Hepatocyte (in vitro differentiated cells): ENCODE measurements around the gene RASSF1. TPM values are rescaled to one million over a fixed set of nuclear protein-coding genes. Genes with fewer than 3 reads are reported as not detected.

Experiments used
- DNase-seq: peaks from one replicate; pipeline ENCODE4 v3.0.0-alpha.2; 2016; ENCODE audit warnings: low spot score
- H2AFZ ChIP-seq: fragments of 200-600 bp; sonication (generic); 2 replicates; pipeline ENCODE4 v1.6.0; 2016; ENCODE audit warnings: antibody characterized with exemption, mild to moderate bottlenecking
- H3K27ac ChIP-seq: fragments of 200-600 bp; sonication (generic); 2 replicates; pipeline ENCODE4 v1.5.1; 2016; ENCODE audit warnings: mild to moderate bottlenecking
- H3K27me3 ChIP-seq: fragments of 200-600 bp; sonication (generic); 2 replicates; pipeline ENCODE4 v1.6.1; 2016
- H3K36me3 ChIP-seq: fragments of 200-600 bp; sonication (generic); replicated peaks from 2 replicates; pipeline ENCODE4 v1.5.1; 2016; ENCODE audit warnings: low read depth; ENCODE audit not compliant: insufficient read depth
- H3K4me1 ChIP-seq: fragments of 200-600 bp; sonication (generic); 2 replicates; pipeline ENCODE4 v1.5.1; 2016; ENCODE audit warnings: mild to moderate bottlenecking, moderate library complexity; ENCODE audit not compliant: insufficient read depth
- H3K4me2 ChIP-seq: fragments of 200-600 bp; sonication (generic); 2 replicates; pipeline ENCODE4 v1.6.0; 2016
- H3K4me3 ChIP-seq: fragments of 200-600 bp; sonication (generic); 2 replicates; pipeline ENCODE4 v1.5.1; 2016; ENCODE audit warnings: mild to moderate bottlenecking
- H3K79me2 ChIP-seq: fragments of 200-600 bp; sonication (generic); 2 replicates; pipeline ENCODE4 v1.6.0; 2017; ENCODE audit warnings: mild to moderate bottlenecking
- H3K9me2 ChIP-seq: fragments of 200-600 bp; sonication (generic); replicated peaks from 2 replicates; pipeline ENCODE4 v1.6.0; 2017; ENCODE audit warnings: mild to moderate bottlenecking; ENCODE audit not compliant: insufficient read depth
- H3K9me3 ChIP-seq: fragments of 200-600 bp; sonication (generic); 2 replicates; pipeline ENCODE4 v1.5.1; 2016; ENCODE audit warnings: low read depth, mild to moderate bottlenecking
- H4K20me1 ChIP-seq: fragments of 200-600 bp; sonication (generic); 2 replicates; pipeline ENCODE4 v1.6.0; 2016; ENCODE audit warnings: mild to moderate bottlenecking; ENCODE audit not compliant: insufficient read depth, poor library complexity, severe bottlenecking
- CTCF ChIP-seq: fragments of 200-600 bp; sonication (generic); IDR thresholded peaks from 2 replicates; pipeline ENCODE4 v1.5.1; 2016; ENCODE audit warnings: antibody characterized with exemption, mild to moderate bottlenecking; ENCODE audit not compliant: poor library complexity
- EZH2 ChIP-seq: fragments of 200-600 bp; sonication (generic); IDR thresholded peaks from 2 replicates; pipeline ENCODE4 v1.6.1; 2016; ENCODE audit warnings: antibody characterized with exemption, mild to moderate bottlenecking, borderline replicate concordance
- EZH2phosphoT487 ChIP-seq: fragments of 200-600 bp; sonication (generic); IDR thresholded peaks from one replicate; pipeline ENCODE4 v1.6.1; 2018; ENCODE audit warnings: antibody characterized with exemption, mild to moderate bottlenecking, low read depth, moderate library complexity; ENCODE audit not compliant: unreplicated experiment, severe bottlenecking
- WGBS: methylation state at CpG from one replicate; pipeline ENCODE4 v1.1.6; 2016; ENCODE audit warnings: low lambda C conversion rate; ENCODE audit errors: missing lambda C conversion rate; 5-methylcytosine and 5-hydroxymethylcytosine counted together
- polyA plus RNA-seq: library from polyadenylated mRNA; unstranded; fragments of >200 nt; fragmentation: Nextera tagmentation; extraction: Ambion mirVana; gene quantifications from 2 replicates; pipeline ENCODE4 v1.2.1, GENCODE V29; 2016
- total RNA-seq: library from RNA; depleted of rRNA; stranded (reverse); fragments of >200 nt; gene quantifications from 2 replicates; pipeline ENCODE4 v1.2.3, GENCODE V29; 2014

Gene RASSF1
- total and polyA plus RNA-seq, 2 experiments from 2014 or later = 11.3 to 22.9 TPM

GRCh38 chr3:50322386-50323091 lies 18.1 kb downstream of the RASSF1 start, which contains the start of gene HYAL2:
Gene HYAL2 (minus strand): TSS chr3:50322745. CDS start chr3:50320489, 2,256 bp downstream.
- no peaks in the 10 kb centered on the region for H3K36me3 ChIP-seq
- no peak for DNase-seq
- peak within 1 kb of the TSS; percentile 97 for H3K4me2 ChIP-seq
- peaks cover 51% of the 10 kb centered on the region for H3K4me1 ChIP-seq
- H2AFZ ChIP-seq = peak within 1 kb of the TSS; percentile 84
- no peaks in the 10 kb centered on the region for H3K27me3 ChIP-seq
- WGBS = 44% methylated on average over 31 of the region's 31 CpGs
- peaks cover 48% of the 10 kb centered on the region for H3K79me2 ChIP-seq
- H3K27ac ChIP-seq = peak within 1 kb of the TSS; percentile 100
- TF ChIP-seq EZH2 = no peak
- TF ChIP-seq EZH2phosphoT487 = no peak
- no peak for TF ChIP-seq CTCF
- no peaks in the 10 kb centered on the region for H3K9me3 ChIP-seq
- peaks cover 3% of the 10 kb centered on the region for H4K20me1 ChIP-seq
- H3K9me2 ChIP-seq = no peaks in the 10 kb centered on the region
- H3K4me3 ChIP-seq = peak within 1 kb of the TSS; percentile 88

- Histone ChIP-seq H3K79me2 (peaks cover 44% of the 10 kb centered on the region), H3K4me1 (peaks cover 51% of the 10 kb centered on the region), H3K9me2 (no peaks in the 10 kb centered on the region), H3K27me3 (no peaks in the 10 kb centered on the region), H3K4me3 (peak overlapping the region; percentile 88), H3K36me3 (no peaks in the 10 kb centered on the region), H2AFZ (peak overlapping the region; percentile 84), H3K27ac (peak overlapping the region; percentile 100), H3K9me3 (no peaks in the 10 kb centered on the region), H4K20me1 (peaks cover 5% of the 10 kb centered on the region), H3K4me2 (peak overlapping the region; percentile 97)
- TF ChIP-seq EZH2phosphoT487 (no peak), CTCF (no peak)
- DNase-seq = no peak
- 10% methylated on average over 14 of the region's 14 CpGs for WGBS
Measured at GRCh38 chr3:50322115-50322385, 18.6 kb downstream of the RASSF1 start.

GRCh38 chr3:50321336-50322114 lies 19.1 kb downstream of the RASSF1 start:
- Histone ChIP-seq H3K4me1 (peaks cover 52% of the 10 kb centered on the region), H4K20me1 (peaks cover 4% of the 10 kb centered on the region), H3K79me2 (peaks cover 39% of the 10 kb centered on the region), H3K27me3 (no peaks in the 10 kb centered on the region), H3K9me2 (no peaks in the 10 kb centered on the region), H2AFZ (peak overlapping the region; percentile 84), H3K27ac (peak overlapping the region; percentile 100), H3K4me3 (peak overlapping the region; percentile 88), H3K9me3 (no peaks in the 10 kb centered on the region), H3K4me2 (peak overlapping the region; percentile 97), H3K36me3 (no peaks in the 10 kb centered on the region)
- peak; percentile 97 for DNase-seq
- peak; percentile 67 for TF ChIP-seq CTCF
- no peak for TF ChIP-seq EZH2
- no peak for TF ChIP-seq EZH2phosphoT487
- 0% methylated on average over 15 of the region's 59 CpGs for WGBS
